SU-DHL-6 (cell line): ENCODE data around the gene HPRT1.

Experiments
- H2AFZ ChIP-seq: fragments of 200-600 bp; sonication (generic); 2 replicates; pipeline ENCODE4 v1.6.1; 2014; ENCODE audit warnings: low read depth, mild to moderate bottlenecking, moderate library complexity, mixed read lengths, antibody characterized with exemption, low read length; ENCODE audit not compliant: severe bottlenecking
- H3F3A ChIP-seq: fragments of 200-600 bp; shearing (Covaris generic); 2 replicates; pipeline ENCODE4 v1.6.0; 2016; ENCODE audit warnings: antibody characterized with exemption, mild to moderate bottlenecking; ENCODE audit not compliant: insufficient read depth
- H3K27ac ChIP-seq: fragments of 200-600 bp; sonication (generic); 2 replicates; pipeline ENCODE4 v1.5.1; 2016; ENCODE audit warnings: low read depth, mild to moderate bottlenecking, low read length, moderate library complexity, mixed read lengths
- H3K27me3 ChIP-seq: fragments of 200-600 bp; sonication (generic), shearing (Covaris generic); 2 replicates; pipeline ENCODE4 v1.6.0; 2014; ENCODE audit warnings: mild to moderate bottlenecking, low read length
- H3K36me3 ChIP-seq: fragments of 200-600 bp; sonication (generic); 2 replicates; pipeline ENCODE4 v1.6.1; 2014; ENCODE audit warnings: mild to moderate bottlenecking, low read length, mixed read lengths
- H3K4me2 ChIP-seq: fragments of 300-600, 200-600 bp; shearing (Covaris generic), sonication (generic); 2 replicates; pipeline ENCODE4 v1.6.0; 2014; ENCODE audit warnings: low read length, low read depth, mild to moderate bottlenecking; ENCODE audit not compliant: poor library complexity, severe bottlenecking
- H3K4me3 ChIP-seq: fragments of 200-600 bp; sonication (generic); 2 replicates; pipeline ENCODE4 v1.5.1; 2014; ENCODE audit warnings: antibody characterized with exemption, low read length, mild to moderate bottlenecking, mixed read lengths; ENCODE audit not compliant: insufficient read depth, poor library complexity, severe bottlenecking
- H3K79me2 ChIP-seq: fragments of 200-600 bp; sonication (generic); 2 replicates; pipeline ENCODE4 v1.6.1; 2014; ENCODE audit warnings: mild to moderate bottlenecking, low read length, moderate library complexity; ENCODE audit not compliant: insufficient read depth
- H3K9ac ChIP-seq: fragments of 200-600 bp; sonication (generic); 2 replicates; pipeline ENCODE4 v1.7.0; 2014; ENCODE audit warnings: mild to moderate bottlenecking, low read length
- H3K9me2 ChIP-seq: fragments of 200-600 bp; sonication (generic); replicated peaks from 2 replicates; pipeline ENCODE4 v1.6.1; 2014; ENCODE audit warnings: low read length; ENCODE audit not compliant: insufficient read depth
- H3K9me3 ChIP-seq: fragments of 200-600 bp; sonication (generic); 2 replicates; pipeline ENCODE4 v1.6.1; 2014; ENCODE audit warnings: low read length, mixed read lengths; ENCODE audit not compliant: insufficient read depth
- H4K20me1 ChIP-seq: fragments of 200-600 bp; sonication (generic); 2 replicates; pipeline ENCODE4 v1.6.1; 2014; ENCODE audit warnings: low read depth, mild to moderate bottlenecking, antibody characterized with exemption, low read length, moderate library complexity, mixed read lengths
- EZH2phosphoT487 ChIP-seq: fragments of 200-600 bp; sonication (generic), shearing (Covaris generic); conservative IDR thresholded peaks from 2 replicates; pipeline ENCODE4 v1.6.1; 2018; ENCODE audit warnings: mild to moderate bottlenecking, antibody characterized with exemption, low read length, moderate library complexity, mixed read lengths
- TF ChIP-seq, protein P1 (sequence below): fragments of 200-600 bp; sonication (generic); IDR thresholded peaks from one replicate; pipeline ENCODE4 v1.5.1; 2017; ENCODE audit warnings: antibody characterized with exemption, mild to moderate bottlenecking, low read length, moderate library complexity; ENCODE audit not compliant: insufficient read depth, poor library complexity, severe bottlenecking

The HPRT1 gene

DNA sequence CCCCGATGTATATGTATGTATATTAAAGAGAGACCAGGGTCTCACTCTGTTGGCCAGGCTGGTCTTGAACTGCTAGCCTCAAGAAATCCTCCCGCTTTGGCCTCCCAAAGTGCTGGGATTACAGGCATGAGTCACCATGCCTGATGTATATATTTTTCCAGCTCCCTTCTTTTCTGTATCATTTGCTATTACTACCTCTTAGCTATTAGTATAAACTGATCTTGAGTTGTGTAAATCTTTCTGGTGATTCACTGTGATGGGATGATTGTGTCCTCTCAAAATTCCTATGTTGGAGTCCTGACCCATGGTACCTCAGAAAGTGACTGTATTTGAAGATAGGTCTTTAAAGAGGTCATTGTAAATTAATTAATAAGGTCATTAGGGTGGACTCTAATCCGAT lies 53.1 kb downstream of the HPRT1 start:
- H3K9me2 ChIP-seq = no peaks in the 10 kb centered on the region
- no peaks in the 10 kb centered on the region for H4K20me1 ChIP-seq
- H3K36me3 ChIP-seq = no peaks in the 10 kb centered on the region
- H3K9ac ChIP-seq = no peak overlapping the region
- no peak overlapping the region for H2AFZ ChIP-seq
- H3K27ac ChIP-seq = no peak overlapping the region
- H3K9me3 ChIP-seq = no peaks in the 10 kb centered on the region
- no peak overlapping the region for H3K4me2 ChIP-seq
- no peak for TF ChIP-seq EZH2phosphoT487
- TF ChIP-seq, protein P1, sequence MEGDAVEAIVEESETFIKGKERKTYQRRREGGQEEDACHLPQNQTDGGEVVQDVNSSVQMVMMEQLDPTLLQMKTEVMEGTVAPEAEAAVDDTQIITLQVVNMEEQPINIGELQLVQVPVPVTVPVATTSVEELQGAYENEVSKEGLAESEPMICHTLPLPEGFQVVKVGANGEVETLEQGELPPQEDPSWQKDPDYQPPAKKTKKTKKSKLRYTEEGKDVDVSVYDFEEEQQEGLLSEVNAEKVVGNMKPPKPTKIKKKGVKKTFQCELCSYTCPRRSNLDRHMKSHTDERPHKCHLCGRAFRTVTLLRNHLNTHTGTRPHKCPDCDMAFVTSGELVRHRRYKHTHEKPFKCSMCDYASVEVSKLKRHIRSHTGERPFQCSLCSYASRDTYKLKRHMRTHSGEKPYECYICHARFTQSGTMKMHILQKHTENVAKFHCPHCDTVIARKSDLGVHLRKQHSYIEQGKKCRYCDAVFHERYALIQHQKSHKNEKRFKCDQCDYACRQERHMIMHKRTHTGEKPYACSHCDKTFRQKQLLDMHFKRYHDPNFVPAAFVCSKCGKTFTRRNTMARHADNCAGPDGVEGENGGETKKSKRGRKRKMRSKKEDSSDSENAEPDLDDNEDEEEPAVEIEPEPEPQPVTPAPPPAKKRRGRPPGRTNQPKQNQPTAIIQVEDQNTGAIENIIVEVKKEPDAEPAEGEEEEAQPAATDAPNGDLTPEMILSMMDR = no peak
- no peaks in the 10 kb centered on the region for H3F3A ChIP-seq
- H3K79me2 ChIP-seq = no peaks in the 10 kb centered on the region
- no peak overlapping the region for H3K4me3 ChIP-seq
- H3K27me3 ChIP-seq = no peaks in the 10 kb centered on the region

GRCh38 chrX:134520860-134521390 lies 61.0 kb downstream of the HPRT1 start:
- no peaks in the 10 kb centered on the region for H3K9me2 ChIP-seq
- H3K4me2 ChIP-seq = no peak overlapping the region
- no peak overlapping the region for H2AFZ ChIP-seq
- H3K4me3 ChIP-seq = no peak overlapping the region
- H3K9ac ChIP-seq = no peak overlapping the region
- no peaks in the 10 kb centered on the region for H4K20me1 ChIP-seq
- no peaks in the 10 kb centered on the region for H3K36me3 ChIP-seq
- no peaks in the 10 kb centered on the region for H3F3A ChIP-seq
- H3K27ac ChIP-seq = no peak overlapping the region
- H3K9me3 ChIP-seq = no peaks in the 10 kb centered on the region
- no peaks in the 10 kb centered on the region for H3K27me3 ChIP-seq
- H3K79me2 ChIP-seq = no peaks in the 10 kb centered on the region
- TF ChIP-seq, protein P1 = no peak
- TF ChIP-seq EZH2phosphoT487 = no peak

DNA sequence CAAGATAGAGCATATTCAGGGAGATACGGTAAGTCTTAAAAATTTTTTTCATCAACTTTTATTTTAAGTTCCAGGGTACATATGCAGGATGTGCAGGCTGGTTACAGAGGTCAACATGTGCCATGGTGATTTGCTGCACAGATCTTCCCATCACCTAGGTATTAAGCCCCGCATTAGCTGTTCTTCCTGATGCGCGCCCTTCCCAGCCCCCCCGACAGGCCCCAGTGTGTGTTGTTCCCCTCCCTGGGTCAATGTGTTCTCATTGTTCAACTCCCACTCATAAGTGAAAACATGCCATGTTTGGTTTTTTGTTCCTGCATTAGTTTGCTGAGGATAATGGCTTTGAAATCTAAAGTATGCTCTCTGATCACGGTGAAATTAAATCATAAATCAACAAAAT lies 64.2 kb downstream of the HPRT1 start:
- no peak overlapping the region for H3K4me2 ChIP-seq
- H2AFZ ChIP-seq = no peak overlapping the region
- H3K9ac ChIP-seq = no peak overlapping the region
- H3F3A ChIP-seq = no peaks in the 10 kb centered on the region
- no peak overlapping the region for H3K4me3 ChIP-seq
- H3K9me2 ChIP-seq = no peaks in the 10 kb centered on the region
- H3K79me2 ChIP-seq = no peaks in the 10 kb centered on the region
- H3K36me3 ChIP-seq = no peaks in the 10 kb centered on the region
- H3K27me3 ChIP-seq = no peaks in the 10 kb centered on the region
- no peaks in the 10 kb centered on the region for H3K9me3 ChIP-seq
- no peaks in the 10 kb centered on the region for H4K20me1 ChIP-seq
- TF ChIP-seq EZH2phosphoT487 = no peak
- TF ChIP-seq, protein P1 = no peak
- no peak overlapping the region for H3K27ac ChIP-seq
